ENCODE measurements around the gene ZNF20. TPM values are rescaled to one million over a fixed set of nuclear protein-coding genes. Genes with fewer than 3 reads are reported as not detected.

The ZNF20 gene
- total RNA-seq, 2 donors from 2014 or later: 3.8 to 6.2 TPM

Other genes starting within 250 kb of the ZNF20 start
- 10 to 100 TPM; 16.4 to 20.0 TPM for gene ZNF700, start 215.2 kb downstream of the ZNF20 start, total RNA-seq
- 1 to 10 TPM; 6.0 to 7.8 TPM for gene ZNF763, start 175.3 kb downstream of the ZNF20 start, total RNA-seq
- gene ZNF433, start 104.7 kb downstream of the ZNF20 start, total RNA-seq: 1 to 10 TPM; 2.3 to 2.7 TPM
- under 1 TPM in 1 of 2 donors, not detected in 1; 0.45 TPM for gene ZNF878, start 87.4 kb downstream of the ZNF20 start, total RNA-seq
- gene ZNF844, start 75.6 kb downstream of the ZNF20 start, total RNA-seq: 10 to 100 TPM in 1 of 2 donors, 1 to 10 TPM in 1; 8.6 to 13.5 TPM
- gene ZNF625, start 16.4 kb upstream of the ZNF20 start, total RNA-seq: 1 to 10 TPM; 2.8 to 3.0 TPM
- gene ZNF136, start 22.7 kb upstream of the ZNF20 start, total RNA-seq: 1 to 10 TPM; 5.6 to 6.1 TPM
- gene ZNF44, start 154.5 kb upstream of the ZNF20 start, total RNA-seq: 10 to 100 TPM; 16.1 to 18.4 TPM
- 1 to 10 TPM; 2.6 to 4.3 TPM for gene ZNF563, start 193.3 kb upstream of the ZNF20 start, total RNA-seq
- gene ZNF442, start 225.3 kb upstream of the ZNF20 start, total RNA-seq: 1 to 10 TPM; 1.6 to 2.4 TPM